ENCODE data around the gene UQCC3. TPM values are rescaled to one million over a fixed set of nuclear protein-coding genes. Genes with fewer than 3 reads are reported as not detected.

Gene UQCC3
- 7.4 and 13.2 TPM in 2 replicates for total RNA-seq (2011; cell fraction: chromatin; rRNA removed; ENCODE audit: low replicate concordance)
- 25.3 and 26.8 TPM in 2 replicates for total RNA-seq (2011; cell fraction: nucleolus; rRNA removed)
- total RNA-seq (2011; cell fraction: nucleoplasm; rRNA removed), result 18.3 and 21.1 TPM in 2 replicates
- total RNA-seq (2014; rRNA removed) (44.3 and 57.3 TPM in 2 replicates), total RNA-seq (2014; rRNA removed; fragmentation: Illumina TruSeq; extraction: Trizol) (2.4 and 3.9 TPM in 2 replicates), total RNA-seq (2015; rRNA removed; fragmentation: Illumina TruSeq; extraction: Trizol) (13.4 and 14.3 TPM in 2 replicates), total RNA-seq (2021) (21.8 and 23.0 TPM in 2 replicates), polyA plus RNA-seq (2011; rRNA removed) (8.0 and 10.6 TPM in 2 replicates), polyA plus RNA-seq (2014; fragmentation: Illumina TruSeq; extraction: Trizol) (3.3 and 8.5 TPM in 2 replicates), polyA plus RNA-seq (2014; fragmentation: Nextera tagmentation; extraction: Ambion mirVana) (1 to 10 TPM; 4.8 to 7.6 TPM), polyA plus RNA-seq (2014; rRNA removed) (31.3 and 42.7 TPM in 2 replicates), polyA minus RNA-seq (2011; rRNA and poly(A)+ RNA removed) (3.4 and 3.8 TPM in 2 replicates), Bru-seq, nascent RNA (percentile 77 among the genes with signal in this experiment), BruChase-seq, experiment 1, labeled RNA remaining after a 2-hour chase (percentile 70 among the genes with signal in this experiment), BruChase-seq, experiment 2, labeled RNA remaining after a 6-hour chase (percentile 70 among the genes with signal in this experiment)
- 15.6 and 23.7 TPM in 2 replicates for polyA plus RNA-seq (2011; cell fraction: cytosol; rRNA removed)
- 9.2 and 10.1 TPM in 2 replicates for polyA plus RNA-seq (2011; cell fraction: nucleus; rRNA removed)
- polyA plus RNA-seq (2012), result 16.8 and 18.4 TPM in 2 replicates
- polyA minus RNA-seq (2011; cell fraction: cytosol; rRNA and poly(A)+ RNA removed), result 5.2 and 6.6 TPM in 2 replicates
- 5.5 and 8.6 TPM in 2 replicates for polyA minus RNA-seq (2011; cell fraction: nucleus; rRNA and poly(A)+ RNA removed)
- long read RNA-seq, experiment 1, transcript UQCC3-201 (2 exons, 1,947 nt), result major isoform, 90 of 155 reads
- long read RNA-seq, experiment 1, partial matches to known transcripts, result 0 of 155 reads
- long read RNA-seq, experiment 1, other reads (novel, unspliced or antisense), result 65 of 155 reads
- long read RNA-seq, experiment 2, transcript UQCC3-201 (2 exons, 1,947 nt), result major isoform, 50 of 62 reads
- long read RNA-seq, experiment 2, partial matches to known transcripts, result 0 of 62 reads
- long read RNA-seq, experiment 2, other reads (novel, unspliced or antisense), result 12 of 62 reads
- long read RNA-seq, experiment 3, transcript UQCC3-201 (2 exons, 1,947 nt), result major isoform, 77 of 83 reads
- long read RNA-seq, experiment 3, partial matches to known transcripts, result 0 of 83 reads
- long read RNA-seq, experiment 3, other reads (novel, unspliced or antisense), result 6 of 83 reads

- under 1% methylated on average over 59 of the region's 59 CpGs for WGBS (ENCODE audit: insufficient coverage, low coverage, missing lambda C conversion rate)
- intact Hi-C loops (cut with micrococcal nuclease) (loop anchor here (5.0 kb wide), 1 partner anchor 69 kb away; the partner anchor contains the start of gene MTA2), in situ Hi-C loops (cut with MboI) (no loop called here)
- ATAC-seq, result peak; percentile 72
- Histone ChIP-seq H4K20me1 (replicated peaks; ENCODE audit: control insufficient read depth, insufficient read depth, low read length) (peaks cover 4% of the 10 kb centered on the region; the same call in 1 of the 2 replicates), H3K9ac (ENCODE audit: insufficient read depth in 1 of 2, low read depth in 2 of 2, low read length in 2 of 2) (peak within 1 kb of the TSS; percentile 94 to 100), H2AFZ (ENCODE audit: low read depth, low read length) (peak within 1 kb of the TSS; percentile 77), H3K9me3 (replicated peaks; ENCODE audit: control insufficient read depth, insufficient read depth, low read depth, low read length) (no peaks in the 10 kb centered on the region), H3K4me1 (replicated peaks in 1 of 2; ENCODE audit: control insufficient read depth in 2 of 2, insufficient read depth in 2 of 2, low read length in 2 of 2) (peaks cover 34 to 57% of the 10 kb centered on the region in 2 experiments; a peak in 4 of 5 replicates), H3K4me3 (peak within 1 kb of the TSS; percentile 91), H3K4me2 (ENCODE audit: insufficient read depth, low read length) (peak within 1 kb of the TSS; percentile 86), H3K79me2 (ENCODE audit: control insufficient read depth, insufficient read depth, low read length) (peaks cover 83% of the 10 kb centered on the region), H3K27ac (ENCODE audit: extremely low read depth, low read depth, low read length) (peak within 1 kb of the TSS; percentile 94), H3K9me1 (ENCODE audit: control insufficient read depth, insufficient read depth, low read length) (no peaks in the 10 kb centered on the region), H3K27me3 (ENCODE audit: control insufficient read depth in 2 of 2, insufficient read depth in 2 of 2, low read length in 2 of 2) (no peaks in the 10 kb centered on the region), H3K36me3 (ENCODE audit: control insufficient read depth, insufficient read depth, low read length) (peaks cover 59% of the 10 kb centered on the region)
- FAIRE-seq, result no peak
- DNase-seq (ENCODE audit: extremely low read depth in 1 of 4, low spot score in 3 of 4), result peak; percentile 66 to 96 (median 74)
- CTCF ChIA-PET (ENCODE audit: low intra/inter-chr PET ratio), result no interaction called here
- TSS peak; percentile 61 for BruUV-seq (replicated peaks)
- POLR2A ChIA-PET, result interaction anchor here (0.5 to 8.8 kb wide), 31 partner anchors 8 to 1513 kb away, joined by 3 to 83 read pairs (median 4); partner anchors contain the start of genes B3GAT3, EEF1G, GANAB and HNRNPUL2
- no peak for TF ChIP-seq BACH1 (tag; IDR thresholded peaks at IDR 0.05)
- no peak for TF ChIP-seq ZNF668 (CRISPR knock-in tag; IDR thresholded peaks at IDR 0.05)
- no peak for TF ChIP-seq ID3 (CRISPR knock-in tag; IDR thresholded peaks at IDR 0.05)
- TF ChIP-seq ID3 (tag; IDR thresholded peaks at IDR 0.05), result peak; percentile 43; the same call in 1 of the 2 replicates
- TF ChIP-seq POLR2G (IDR thresholded peaks at IDR 0.05; ENCODE audit: low read depth, low read length), result peak; percentile 90
- TF ChIP-seq USF1 (CRISPR knock-in tag; IDR thresholded peaks at IDR 0.05), result peak; percentile 49
- no peak for TF ChIP-seq ZNF592 (IDR thresholded peaks at IDR 0.05)
- TF ChIP-seq TAF9B (IDR thresholded peaks at IDR 0.05; ENCODE audit: partially characterized antibody), result peak; percentile 83
- TF ChIP-seq SREBF1 (IDR thresholded peaks at IDR 0.05; ENCODE audit: borderline replicate concordance, low read depth, low read length), result no peak
- TF ChIP-seq BCOR (IDR thresholded peaks at IDR 0.05), result peak; percentile 41; the same call in 1 of the 2 replicates
Measured at GRCh38 chr11:62671608-62672389, at the start of gene UQCC3, which contains the start of gene LBHD1. Gene UQCC3, plus strand, starts transcription at chr11:62671673. Its CDS starts 73 bp downstream, at chr11:62671746. Gene LBHD1, minus strand, starts transcription at chr11:62672267. Its CDS starts 2,236 bp downstream, at chr11:62670031.
